Measurements from ENCODE around the gene UBE2V1.
"Not testable (repeated sequence)": the region's sequence is repeated elsewhere in the genome, so short reads cannot be mapped to it uniquely, and the experiment has no call there.

Gene UBE2V1

GRCh38 chr20:50137702-50138101 is 24.8 kb upstream of the UBE2V1 start:
- not testable (repeated sequence) for DNase-seq (ENCODE audit: low read depth)

GRCh38 chr20:50136822-50137599 is 24.1 kb upstream of the UBE2V1 start:
- no peak for DNase-seq (ENCODE audit: low read depth)

GRCh38 chr20:50135157-50135556 is 22.2 kb upstream of the UBE2V1 start:
- DNase-seq (ENCODE audit: low read depth) = not testable (repeated sequence)

GRCh38 chr20:50133474-50134217 is 20.7 kb upstream of the UBE2V1 start:
- DNase-seq (ENCODE audit: low read depth) = no peak

- no peak for DNase-seq (ENCODE audit: low read depth)
Measured at GRCh38 chr20:50133041-50133440, 20.1 kb upstream of the UBE2V1 start.

GRCh38 chr20:50130995-50131394 is 18.0 kb upstream of the UBE2V1 start:
- DNase-seq (ENCODE audit: low read depth) = no peak

GRCh38 chr20:50130356-50130723 is 17.4 kb upstream of the UBE2V1 start:
- DNase-seq (ENCODE audit: low read depth) = no peak

- no peak for DNase-seq (ENCODE audit: low read depth)
Measured at GRCh38 chr20:50129662-50130355, 16.9 kb upstream of the UBE2V1 start.

- no peak for DNase-seq (ENCODE audit: low read depth)
Measured at GRCh38 chr20:50128520-50128905, 15.6 kb upstream of the UBE2V1 start.

GRCh38 chr20:50127587-50128519 is 14.9 kb upstream of the UBE2V1 start:
- DNase-seq (ENCODE audit: low read depth) = no peak

- no peak for DNase-seq (ENCODE audit: low read depth)
Measured at GRCh38 chr20:50126662-50127061, 13.7 kb upstream of the UBE2V1 start.

- no peak for DNase-seq (ENCODE audit: low read depth)
Measured at GRCh38 chr20:50125279-50125678, 12.3 kb upstream of the UBE2V1 start.

GRCh38 chr20:50124496-50124895 is 11.5 kb upstream of the UBE2V1 start:
- no peak for DNase-seq (ENCODE audit: low read depth)

GRCh38 chr20:50123418-50123817 is 10.5 kb upstream of the UBE2V1 start:
- no peak for DNase-seq (ENCODE audit: low read depth)

GRCh38 chr20:50122763-50123162 is 9.8 kb upstream of the UBE2V1 start:
- no peak for DNase-seq (ENCODE audit: low read depth)

GRCh38 chr20:50121858-50122271 is 8.9 kb upstream of the UBE2V1 start:
- DNase-seq (ENCODE audit: low read depth) = no peak

- DNase-seq (ENCODE audit: low read depth) = peak; percentile 53
Measured at GRCh38 chr20:50120935-50121693, 8.2 kb upstream of the UBE2V1 start.

- DNase-seq (ENCODE audit: low read depth) = no peak
Measured at GRCh38 chr20:50118203-50118602, 5.3 kb upstream of the UBE2V1 start.

- DNase-seq (ENCODE audit: low read depth) = no peak
Measured at GRCh38 chr20:50116368-50116999, 3.5 kb upstream of the UBE2V1 start.

- peak; percentile 86 for DNase-seq (ENCODE audit: low read depth)
Measured at GRCh38 chr20:50115591-50116367, 2.8 kb upstream of the UBE2V1 start.
